Hepatocyte (in vitro differentiated cells): ENCODE results near the gene DDIT3. TPM values are rescaled to one million over a fixed set of nuclear protein-coding genes. Genes with fewer than 3 reads are reported as not detected.

Experiments
- DNase-seq: peaks from one replicate; pipeline ENCODE4 v3.0.0-alpha.2; 2016; ENCODE audit warnings: low spot score
- H2AFZ ChIP-seq: fragments of 200-600 bp; sonication (generic); 2 replicates; pipeline ENCODE4 v1.6.0; 2016; ENCODE audit warnings: antibody characterized with exemption, mild to moderate bottlenecking
- H3K27ac ChIP-seq: fragments of 200-600 bp; sonication (generic); 2 replicates; pipeline ENCODE4 v1.5.1; 2016; ENCODE audit warnings: mild to moderate bottlenecking
- H3K27me3 ChIP-seq: fragments of 200-600 bp; sonication (generic); 2 replicates; pipeline ENCODE4 v1.6.1; 2016
- H3K36me3 ChIP-seq: fragments of 200-600 bp; sonication (generic); replicated peaks from 2 replicates; pipeline ENCODE4 v1.5.1; 2016; ENCODE audit warnings: low read depth; ENCODE audit not compliant: insufficient read depth
- H3K4me1 ChIP-seq: fragments of 200-600 bp; sonication (generic); 2 replicates; pipeline ENCODE4 v1.5.1; 2016; ENCODE audit warnings: mild to moderate bottlenecking, moderate library complexity; ENCODE audit not compliant: insufficient read depth
- H3K4me2 ChIP-seq: fragments of 200-600 bp; sonication (generic); 2 replicates; pipeline ENCODE4 v1.6.0; 2016
- H3K4me3 ChIP-seq: fragments of 200-600 bp; sonication (generic); 2 replicates; pipeline ENCODE4 v1.5.1; 2016; ENCODE audit warnings: mild to moderate bottlenecking
- H3K79me2 ChIP-seq: fragments of 200-600 bp; sonication (generic); 2 replicates; pipeline ENCODE4 v1.6.0; 2017; ENCODE audit warnings: mild to moderate bottlenecking
- H3K9me2 ChIP-seq: fragments of 200-600 bp; sonication (generic); replicated peaks from 2 replicates; pipeline ENCODE4 v1.6.0; 2017; ENCODE audit warnings: mild to moderate bottlenecking; ENCODE audit not compliant: insufficient read depth
- H3K9me3 ChIP-seq: fragments of 200-600 bp; sonication (generic); 2 replicates; pipeline ENCODE4 v1.5.1; 2016; ENCODE audit warnings: low read depth, mild to moderate bottlenecking
- H4K20me1 ChIP-seq: fragments of 200-600 bp; sonication (generic); 2 replicates; pipeline ENCODE4 v1.6.0; 2016; ENCODE audit warnings: mild to moderate bottlenecking; ENCODE audit not compliant: insufficient read depth, poor library complexity, severe bottlenecking
- CTCF ChIP-seq: fragments of 200-600 bp; sonication (generic); IDR thresholded peaks from 2 replicates; pipeline ENCODE4 v1.5.1; 2016; ENCODE audit warnings: antibody characterized with exemption, mild to moderate bottlenecking; ENCODE audit not compliant: poor library complexity
- EZH2 ChIP-seq: fragments of 200-600 bp; sonication (generic); IDR thresholded peaks from 2 replicates; pipeline ENCODE4 v1.6.1; 2016; ENCODE audit warnings: antibody characterized with exemption, mild to moderate bottlenecking, borderline replicate concordance
- EZH2phosphoT487 ChIP-seq: fragments of 200-600 bp; sonication (generic); IDR thresholded peaks from one replicate; pipeline ENCODE4 v1.6.1; 2018; ENCODE audit warnings: antibody characterized with exemption, mild to moderate bottlenecking, low read depth, moderate library complexity; ENCODE audit not compliant: unreplicated experiment, severe bottlenecking
- WGBS: methylation state at CpG from one replicate; pipeline ENCODE4 v1.1.6; 2016; ENCODE audit warnings: low lambda C conversion rate; ENCODE audit errors: missing lambda C conversion rate; 5-methylcytosine and 5-hydroxymethylcytosine counted together
- polyA plus RNA-seq: library from polyadenylated mRNA; unstranded; fragments of >200 nt; fragmentation: Nextera tagmentation; extraction: Ambion mirVana; gene quantifications from 2 replicates; pipeline ENCODE4 v1.2.1, GENCODE V29; 2016
- total RNA-seq: library from RNA; depleted of rRNA; stranded (reverse); fragments of >200 nt; gene quantifications from 2 replicates; pipeline ENCODE4 v1.2.3, GENCODE V29; 2014

Gene DDIT3
- total and polyA plus RNA-seq, 2 experiments from 2014 or later: 92.7 to 133 TPM

GRCh38 chr12:57472391-57472790 is 47.9 kb downstream of the DDIT3 start:
- Histone ChIP-seq H3K27ac (no peak overlapping the region), H2AFZ (no peak overlapping the region), H3K36me3 (no peaks in the 10 kb centered on the region), H3K9me2 (no peaks in the 10 kb centered on the region), H3K79me2 (no peaks in the 10 kb centered on the region), H3K27me3 (peaks cover 57% of the 10 kb centered on the region), H3K9me3 (no peaks in the 10 kb centered on the region), H3K4me2 (no peak overlapping the region), H4K20me1 (no peaks in the 10 kb centered on the region), H3K4me3 (no peak overlapping the region), H3K4me1 (peaks cover 17% of the 10 kb centered on the region)
- WGBS: 94% methylated on average over 3 of the region's 3 CpGs
- DNase-seq: no peak
- TF ChIP-seq EZH2phosphoT487: no peak
- no peak for TF ChIP-seq CTCF
- TF ChIP-seq EZH2: no peak

GRCh38 chr12:57471661-57472060 is 48.7 kb downstream of the DDIT3 start:
- TF ChIP-seq EZH2 (no peak), EZH2phosphoT487 (no peak)
- Histone ChIP-seq H3K79me2 (no peaks in the 10 kb centered on the region), H3K9me2 (no peaks in the 10 kb centered on the region), H3K36me3 (no peaks in the 10 kb centered on the region), H3K4me3 (no peak overlapping the region), H3K4me2 (no peak overlapping the region), H3K27ac (no peak overlapping the region), H2AFZ (no peak overlapping the region), H4K20me1 (no peaks in the 10 kb centered on the region), H3K4me1 (peaks cover 17% of the 10 kb centered on the region), H3K9me3 (no peaks in the 10 kb centered on the region), H3K27me3 (peaks cover 50% of the 10 kb centered on the region)
- 89% methylated on average over 3 of the region's 3 CpGs for WGBS
- DNase-seq: no peak

GRCh38 chr12:57470970-57471656 is 49.2 kb downstream of the DDIT3 start:
- Histone ChIP-seq H3K79me2 (no peaks in the 10 kb centered on the region), H3K4me1 (peaks cover 15% of the 10 kb centered on the region), H3K4me2 (no peak overlapping the region), H3K27me3 (peaks cover 44% of the 10 kb centered on the region), H3K9me3 (no peaks in the 10 kb centered on the region), H3K27ac (no peak overlapping the region), H3K36me3 (no peaks in the 10 kb centered on the region), H2AFZ (no peak overlapping the region), H3K4me3 (no peak overlapping the region), H4K20me1 (no peaks in the 10 kb centered on the region), H3K9me2 (no peaks in the 10 kb centered on the region)
- TF ChIP-seq EZH2phosphoT487: no peak
- no peak for TF ChIP-seq EZH2
- TF ChIP-seq CTCF: no peak
- WGBS: 91% methylated on average over 3 of the region's 4 CpGs
- no peak for DNase-seq

- Histone ChIP-seq H3K9me3 (no peaks in the 10 kb centered on the region), H3K4me3 (no peak overlapping the region), H3K36me3 (no peaks in the 10 kb centered on the region), H3K9me2 (no peaks in the 10 kb centered on the region), H3K4me1 (peaks cover 8% of the 10 kb centered on the region), H3K27me3 (peaks cover 37% of the 10 kb centered on the region), H2AFZ (no peak overlapping the region), H3K4me2 (no peak overlapping the region), H3K27ac (no peak overlapping the region), H4K20me1 (no peaks in the 10 kb centered on the region), H3K79me2 (no peaks in the 10 kb centered on the region)
- 98% methylated on average over 14 of the region's 14 CpGs for WGBS
- DNase-seq: no peak
- TF ChIP-seq EZH2 (no peak), CTCF (no peak), EZH2phosphoT487 (no peak)
These were observed 49.9 kb downstream of the DDIT3 start for GRCh38 chr12:57470286-57470969.
